ENCODE measurements around the gene TAL2.
A peak's percentile ranks its signal among the peaks of the same experiment; 100 is the strongest.
"Not testable (repeated sequence)": the region's sequence is repeated elsewhere in the genome, so short reads cannot be mapped to it uniquely, and the experiment has no call there.

Gene TAL2

GRCh38 chr9:105676351-105676923 lies 14.2 kb downstream of the TAL2 start:
- DNase-seq: no peak

GRCh38 chr9:105678163-105678562 lies 15.9 kb downstream of the TAL2 start:
- DNase-seq: no peak

GRCh38 chr9:105678781-105679180 lies 16.5 kb downstream of the TAL2 start:
- no peak for DNase-seq

- no peak for DNase-seq
Observed at GRCh38 chr9:105679257-105680022, 17.2 kb downstream of the TAL2 start.

GRCh38 chr9:105681313-105681712 lies 19.1 kb downstream of the TAL2 start:
- no peak for DNase-seq

- no peak for DNase-seq
Observed at GRCh38 chr9:105681724-105682123, 19.5 kb downstream of the TAL2 start.

GRCh38 chr9:105683688-105684275 lies 21.5 kb downstream of the TAL2 start:
- no peak for DNase-seq

GRCh38 chr9:105686936-105687335 lies 24.7 kb downstream of the TAL2 start:
- no peak for DNase-seq

- no peak for DNase-seq
Observed at GRCh38 chr9:105690742-105691141, 28.5 kb downstream of the TAL2 start.

- peak; percentile 19 to 27 for DNase-seq
Observed at GRCh38 chr9:105693435-105694189, 31.4 kb downstream of the TAL2 start.

GRCh38 chr9:105694190-105694847 lies 32.1 kb downstream of the TAL2 start, which contains the start of gene TMEM38B:
TMEM38B (plus strand) TSS chr9:105694541; CDS start chr9:105694661, 120 bp downstream.
- DNase-seq: peak; percentile 82 to 87

GRCh38 chr9:105694848-105695581 lies 32.8 kb downstream of the TAL2 start:
- peak; percentile 79 for DNase-seq

GRCh38 chr9:105696219-105696793 lies 34.0 kb downstream of the TAL2 start:
- no peak for DNase-seq

- no peak for DNase-seq
Observed at GRCh38 chr9:105697871-105698270, 35.6 kb downstream of the TAL2 start.

- no peak for DNase-seq
Observed at GRCh38 chr9:105698348-105698870, 36.2 kb downstream of the TAL2 start.

GRCh38 chr9:105700668-105701067 lies 38.4 kb downstream of the TAL2 start:
- no peak for DNase-seq

GRCh38 chr9:105701145-105701544 lies 38.9 kb downstream of the TAL2 start:
- no peak for DNase-seq

GRCh38 chr9:105702207-105702606 lies 40.0 kb downstream of the TAL2 start:
- DNase-seq: no peak

GRCh38 chr9:105703638-105704037 lies 41.4 kb downstream of the TAL2 start:
- not testable (repeated sequence) for DNase-seq

- no peak for DNase-seq
Observed at GRCh38 chr9:105706156-105706555, 43.9 kb downstream of the TAL2 start.

GRCh38 chr9:105708405-105708804 lies 46.1 kb downstream of the TAL2 start:
- DNase-seq: no peak
